CD14-positive monocyte (primary cell): ENCODE results near the gene ASTN2. TPM values are rescaled to one million over a fixed set of nuclear protein-coding genes. Genes with fewer than 3 reads are reported as not detected.
A peak's percentile ranks its signal among the peaks of the same experiment; 100 is the strongest.

ENCODE experiments used
- DNase-seq, 3 donors: peaks; one replicate each; pipeline ENCODE4 v3.0.0-alpha.2; 2011 to 2022
- H2AFZ ChIP-seq: 2 replicates; pipeline ENCODE4 v1.6.0; 2012; ENCODE audit warnings: mild to moderate bottlenecking, low read depth, low read length, inconsistent platforms; ENCODE audit not compliant: insufficient read depth, poor library complexity, severe bottlenecking
- H3K27ac ChIP-seq, 2 donors: 1 replicate in 1 of 2; 2 replicates in 1 of 2; pipeline ENCODE4 v1.5.1; 2012 to 2013; ENCODE audit warnings: low read length in 2 of 2, control low read depth in 1 of 2, inconsistent platforms in 1 of 2, low read depth in 1 of 2, mild to moderate bottlenecking in 1 of 2
- H3K27me3 ChIP-seq, 2 donors: one replicate each; pipeline versions ENCODE4 v1.6.0 to v1.6.1; 2011 to 2013; ENCODE audit warnings: low read length in 2 of 2; ENCODE audit not compliant: control insufficient read depth in 2 of 2, insufficient read depth in 2 of 2
- H3K36me3 ChIP-seq, 2 donors: replicated peaks in 1 of 2; 1 replicate in 1 of 2; 2 replicates in 1 of 2; pipeline versions ENCODE4 v1.5.1 to v1.6.1; 2012 to 2013; ENCODE audit warnings: low read length in 2 of 2, control low read depth in 1 of 2, inconsistent platforms in 1 of 2, mild to moderate bottlenecking in 1 of 2; ENCODE audit not compliant: insufficient read depth in 2 of 2, control insufficient read depth in 1 of 2
- H3K4me1 ChIP-seq, 2 donors: 1 replicate in 1 of 2; 2 replicates in 1 of 2; pipeline versions ENCODE4 v1.5.1 to v1.6.1; 2012 to 2013; ENCODE audit warnings: low read length in 2 of 2, control low read depth in 1 of 2, inconsistent platforms in 1 of 2, mild to moderate bottlenecking in 1 of 2, moderate library complexity in 1 of 2; ENCODE audit not compliant: insufficient read depth in 2 of 2, control insufficient read depth in 1 of 2
- H3K4me2 ChIP-seq: replicated peaks from 2 replicates; pipeline ENCODE3; 2012; ENCODE audit warnings: low read length, moderate library complexity, mild to moderate bottlenecking; ENCODE audit not compliant: poor library complexity, severe bottlenecking; ENCODE audit errors: extremely low read depth
- H3K4me3 ChIP-seq, 3 experiments: fragments of 200-600 bp in 1 of 3; sonication (generic) in 1 of 3; replicated peaks in 1 of 3; 1 replicate in 2 of 3; 2 replicates in 1 of 3; pipeline ENCODE4 v1.5.1; 2011 to 2013; ENCODE audit warnings: low read length in 3 of 3, mild to moderate bottlenecking in 3 of 3, control low read depth in 2 of 3, low read depth in 2 of 3, inconsistent platforms in 1 of 3, moderate library complexity in 1 of 3
- H3K79me2 ChIP-seq: 2 replicates; pipeline ENCODE4 v1.6.0; 2012; ENCODE audit warnings: mild to moderate bottlenecking, control low read depth, inconsistent platforms, low read length, moderate library complexity; ENCODE audit not compliant: insufficient read depth
- H3K9ac ChIP-seq: 2 replicates; pipeline ENCODE4 v1.6.0; 2017; ENCODE audit warnings: low read length, mild to moderate bottlenecking; ENCODE audit not compliant: insufficient read depth, poor library complexity, severe bottlenecking
- H3K9me3 ChIP-seq, 2 donors: replicated peaks in 1 of 2; 1 replicate in 1 of 2; 2 replicates in 1 of 2; pipeline versions ENCODE4 v1.5.1 to v1.6.1; 2012 to 2013; ENCODE audit warnings: low read length in 2 of 2, control low read depth in 1 of 2; ENCODE audit not compliant: control insufficient read depth in 1 of 2, insufficient read depth in 1 of 2
- H4K20me1 ChIP-seq: 2 replicates; pipeline ENCODE4 v1.6.0; 2012; ENCODE audit warnings: mild to moderate bottlenecking, low read length, control low read depth, moderate library complexity; ENCODE audit not compliant: insufficient read depth
- H3K27ac Mint-ChIP-seq, 7 donors: one replicate each; pipeline ENCODE4 v1.8.0; 2020; ENCODE audit warnings: mild to moderate bottlenecking in 7 of 7, mixed read lengths in 7 of 7, moderate library complexity in 6 of 7, inconsistent platforms in 2 of 7
- H3K27me3 Mint-ChIP-seq, 3 donors: one replicate each; pipeline ENCODE4 v1.8.0; 2021 to 2022; ENCODE audit warnings: low read depth in 3 of 3, mild to moderate bottlenecking in 3 of 3, mixed read lengths in 3 of 3, moderate library complexity in 3 of 3, inconsistent platforms in 1 of 3
- H3K36me3 Mint-ChIP-seq, 2 donors: one replicate each; pipeline ENCODE4 v1.8.0; 2020; ENCODE audit warnings: mixed read lengths in 2 of 2, inconsistent platforms in 1 of 2, mild to moderate bottlenecking in 1 of 2
- H3K4me1 Mint-ChIP-seq: one replicate; pipeline ENCODE4 v1.8.0; 2020; ENCODE audit warnings: mild to moderate bottlenecking, mixed read lengths
- H3K4me3 Mint-ChIP-seq, 2 donors: one replicate each; pipeline ENCODE4 v1.8.0; 2020; ENCODE audit warnings: mild to moderate bottlenecking in 2 of 2, mixed read lengths in 2 of 2, moderate library complexity in 1 of 2
- H3K9me3 Mint-ChIP-seq, 7 donors: one replicate each; pipeline ENCODE4 v1.8.0; 2020 to 2022; ENCODE audit warnings: mixed read lengths in 7 of 7, mild to moderate bottlenecking in 6 of 7, moderate library complexity in 6 of 7, inconsistent platforms in 2 of 7
- WGBS: methylation state at CpG from one replicate; pipeline ENCODE4 v1.1.5; 2013; ENCODE audit warnings: missing lambda C conversion rate; ENCODE audit not compliant: insufficient coverage; 5-methylcytosine and 5-hydroxymethylcytosine counted together
- intact Hi-C, 2 donors: fragments of 100-400 bp; cut with micrococcal nuclease; formaldehyde crosslinking; loops; one replicate each; pipeline versions ENCODE4 v1.15.0 to v1.15.1; 2023
- polyA plus RNA-seq, 3 donors: library from polyadenylated mRNA; depleted of rRNA in 1 of 3; unstranded in 2 of 3; stranded (reverse) in 1 of 3; fragments of 300-500 nt in 2 of 3; fragments of >200 nt in 1 of 3; fragmentation: Illumina TruSeq in 2 of 3; gene quantifications; 1 replicate in 2 of 3; 2 replicates in 1 of 3; pipeline ENCODE4 v1.2.3, GENCODE V29; 2012 to 2021
- TF ChIP-seq, protein P1 (sequence below): fragments of 200-600 bp; IDR thresholded peaks from one replicate; pipeline ENCODE4 v1.8.0; 2022; ENCODE audit warnings: antibody characterized with exemption, mild to moderate bottlenecking

The ASTN2 gene
- polyA plus RNA-seq, 3 donors = not detected

DNA sequence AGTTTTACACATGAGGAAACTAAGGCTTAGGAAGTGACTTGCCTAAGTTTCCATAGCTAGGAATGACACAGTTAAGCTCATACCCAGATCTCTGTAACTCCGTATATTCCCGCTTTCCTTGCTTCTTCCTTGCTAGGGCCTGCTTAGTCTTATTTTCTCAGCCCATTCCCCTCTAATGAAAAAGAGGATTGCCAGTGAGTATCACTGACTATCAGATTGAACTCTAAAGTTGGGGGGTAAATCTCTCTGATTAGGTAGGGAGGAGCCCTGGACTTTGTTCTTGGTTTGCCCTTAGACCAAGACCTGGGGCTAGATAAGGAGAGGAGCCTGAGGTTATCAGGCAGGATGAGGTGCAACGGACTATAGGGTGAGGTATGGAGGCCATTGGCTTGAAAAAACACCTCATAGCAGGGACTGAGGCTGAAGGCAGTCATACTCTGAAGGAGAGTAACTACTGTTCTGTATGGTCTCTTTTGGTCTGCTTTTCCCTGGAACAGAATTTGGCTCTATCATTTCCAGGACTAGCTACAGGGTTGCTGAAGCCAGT is 725.3 kb downstream of the ASTN2 start:
- H3K36me3 Mint-ChIP-seq = no peaks in the 10 kb centered on the region
- H3K4me1 ChIP-seq = peaks cover 13 to 17% of the 10 kb centered on the region in 2 donors

DNA sequence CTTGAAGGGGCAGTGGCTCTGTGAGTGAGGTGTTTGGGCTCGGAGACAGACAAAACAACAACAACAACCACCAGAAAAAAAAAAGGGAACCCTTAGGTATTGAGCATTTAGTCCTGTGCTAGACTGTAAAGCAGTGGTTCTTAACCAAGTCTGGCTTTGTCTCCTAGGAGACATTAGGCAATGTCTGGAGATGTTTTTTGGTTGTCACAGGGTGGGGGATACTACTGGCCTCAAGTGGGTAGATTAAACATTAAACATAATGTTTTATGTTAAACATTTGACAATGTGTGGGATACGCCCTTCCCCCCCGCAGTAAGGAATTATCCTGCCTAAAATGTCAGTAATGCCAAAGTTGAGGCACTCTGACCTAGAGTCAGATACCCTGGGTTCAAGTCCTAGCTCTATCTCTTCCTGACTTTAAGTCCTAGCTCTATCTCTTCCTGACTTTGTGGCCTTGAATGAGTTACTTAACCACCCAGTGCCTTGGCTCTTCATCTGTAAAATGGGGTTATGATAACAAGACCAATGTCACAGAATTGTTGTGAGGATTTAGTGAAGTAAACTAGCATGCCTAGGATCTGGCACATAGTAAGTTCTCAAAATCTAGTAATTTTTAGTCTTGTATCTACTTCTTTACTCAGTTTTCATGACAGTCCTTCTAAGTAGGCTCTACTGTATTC is 725.9 kb downstream of the ASTN2 start:
- 100% methylated on average over 2 of the region's 3 CpGs for WGBS
- TF ChIP-seq, protein P1, sequence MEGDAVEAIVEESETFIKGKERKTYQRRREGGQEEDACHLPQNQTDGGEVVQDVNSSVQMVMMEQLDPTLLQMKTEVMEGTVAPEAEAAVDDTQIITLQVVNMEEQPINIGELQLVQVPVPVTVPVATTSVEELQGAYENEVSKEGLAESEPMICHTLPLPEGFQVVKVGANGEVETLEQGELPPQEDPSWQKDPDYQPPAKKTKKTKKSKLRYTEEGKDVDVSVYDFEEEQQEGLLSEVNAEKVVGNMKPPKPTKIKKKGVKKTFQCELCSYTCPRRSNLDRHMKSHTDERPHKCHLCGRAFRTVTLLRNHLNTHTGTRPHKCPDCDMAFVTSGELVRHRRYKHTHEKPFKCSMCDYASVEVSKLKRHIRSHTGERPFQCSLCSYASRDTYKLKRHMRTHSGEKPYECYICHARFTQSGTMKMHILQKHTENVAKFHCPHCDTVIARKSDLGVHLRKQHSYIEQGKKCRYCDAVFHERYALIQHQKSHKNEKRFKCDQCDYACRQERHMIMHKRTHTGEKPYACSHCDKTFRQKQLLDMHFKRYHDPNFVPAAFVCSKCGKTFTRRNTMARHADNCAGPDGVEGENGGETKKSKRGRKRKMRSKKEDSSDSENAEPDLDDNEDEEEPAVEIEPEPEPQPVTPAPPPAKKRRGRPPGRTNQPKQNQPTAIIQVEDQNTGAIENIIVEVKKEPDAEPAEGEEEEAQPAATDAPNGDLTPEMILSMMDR = no peak

More for the DNA sequence above, 725.3 kb downstream of the ASTN2 start:
- Histone ChIP-seq H3K4me2 (no peak overlapping the region), H3K27ac (no peak overlapping the region), H3K79me2 (no peaks in the 10 kb centered on the region), H3K4me3 (no peak overlapping the region), H3K36me3 (no peaks in the 10 kb centered on the region), H3K9me3 (no peaks in the 10 kb centered on the region), H4K20me1 (no peaks in the 10 kb centered on the region), H3K9ac (no peak overlapping the region), H2AFZ (no peak overlapping the region), H3K27me3 (peaks cover 0 to 2% of the 10 kb centered on the region in 2 donors)
- no peak for DNase-seq
- intact Hi-C loops = no loop called here
- no peaks in the 10 kb centered on the region for H3K9me3 Mint-ChIP-seq
- H3K4me1 Mint-ChIP-seq = peaks cover 24% of the 10 kb centered on the region
- TF ChIP-seq, protein P1 = no peak
- H3K4me3 Mint-ChIP-seq = no peak overlapping the region
- WGBS = 89% methylated on average over 1 of the region's 3 CpGs
- no peak overlapping the region for H3K27ac Mint-ChIP-seq
- H3K27me3 Mint-ChIP-seq = peaks cover 17 to 25% (median 20%) of the 10 kb centered on the region in 3 donors

More for the DNA sequence above, 725.9 kb downstream of the ASTN2 start:
- intact Hi-C loops = no loop called here
- Histone ChIP-seq H3K36me3 (no peaks in the 10 kb centered on the region), H3K27me3 (peaks cover 0 to 2% of the 10 kb centered on the region in 2 donors), H3K4me3 (no peak overlapping the region), H4K20me1 (no peaks in the 10 kb centered on the region), H3K9ac (no peak overlapping the region), H3K9me3 (no peaks in the 10 kb centered on the region), H3K27ac (no peak overlapping the region), H3K4me2 (no peak overlapping the region), H2AFZ (peak overlapping the region; percentile 12), H3K79me2 (no peaks in the 10 kb centered on the region), H3K4me1 (peaks cover 13 to 17% of the 10 kb centered on the region in 2 donors)
- Mint-ChIP-seq H3K9me3 (no peaks in the 10 kb centered on the region), H3K27ac (no peak overlapping the region), H3K36me3 (no peaks in the 10 kb centered on the region), H3K4me3 (no peak overlapping the region), H3K27me3 (peaks cover 17 to 25% (median 22%) of the 10 kb centered on the region in 3 donors), H3K4me1 (peaks cover 24% of the 10 kb centered on the region)
- DNase-seq = no peak
